Astrocyte (in vitro differentiated cells and primary cell): ENCODE results near the gene LYPD6B.
A peak's percentile ranks its signal among the peaks of the same experiment; 100 is the strongest.

ENCODE experiments used
- EZH2 ChIP-seq: IDR thresholded peaks from 2 replicates; pipeline ENCODE4 v1.6.1; 2012; ENCODE audit warnings: mild to moderate bottlenecking, low read length, inconsistent platforms; ENCODE audit not compliant: insufficient read depth
- TF ChIP-seq, protein P1 (sequence below): IDR thresholded peaks from 2 replicates; pipeline ENCODE4 v1.5.1; 2011; ENCODE audit warnings: low read depth, mild to moderate bottlenecking, inconsistent platforms, low read length, moderate library complexity; ENCODE audit not compliant: insufficient read depth

DNA sequence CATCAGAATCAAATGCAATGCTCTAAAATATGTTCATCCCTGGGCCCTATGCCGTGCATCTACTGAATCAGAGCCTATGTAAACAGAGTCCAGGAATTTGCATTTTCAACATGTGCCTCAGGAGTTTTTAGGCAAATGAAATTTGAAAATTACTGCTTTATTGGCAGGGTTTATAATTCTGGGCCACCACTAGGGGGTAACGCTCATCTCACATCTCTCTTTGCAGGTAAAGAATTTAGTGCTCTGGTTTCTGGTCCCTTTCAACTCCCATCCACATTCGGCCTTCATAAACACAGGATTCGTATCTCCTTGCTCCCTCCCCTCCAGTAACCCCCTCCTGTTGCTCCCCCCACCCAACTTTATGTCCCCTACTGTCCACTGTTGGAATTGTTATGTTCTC, 49.3 kb downstream of the LYPD6B start:
- TF ChIP-seq, protein P1, sequence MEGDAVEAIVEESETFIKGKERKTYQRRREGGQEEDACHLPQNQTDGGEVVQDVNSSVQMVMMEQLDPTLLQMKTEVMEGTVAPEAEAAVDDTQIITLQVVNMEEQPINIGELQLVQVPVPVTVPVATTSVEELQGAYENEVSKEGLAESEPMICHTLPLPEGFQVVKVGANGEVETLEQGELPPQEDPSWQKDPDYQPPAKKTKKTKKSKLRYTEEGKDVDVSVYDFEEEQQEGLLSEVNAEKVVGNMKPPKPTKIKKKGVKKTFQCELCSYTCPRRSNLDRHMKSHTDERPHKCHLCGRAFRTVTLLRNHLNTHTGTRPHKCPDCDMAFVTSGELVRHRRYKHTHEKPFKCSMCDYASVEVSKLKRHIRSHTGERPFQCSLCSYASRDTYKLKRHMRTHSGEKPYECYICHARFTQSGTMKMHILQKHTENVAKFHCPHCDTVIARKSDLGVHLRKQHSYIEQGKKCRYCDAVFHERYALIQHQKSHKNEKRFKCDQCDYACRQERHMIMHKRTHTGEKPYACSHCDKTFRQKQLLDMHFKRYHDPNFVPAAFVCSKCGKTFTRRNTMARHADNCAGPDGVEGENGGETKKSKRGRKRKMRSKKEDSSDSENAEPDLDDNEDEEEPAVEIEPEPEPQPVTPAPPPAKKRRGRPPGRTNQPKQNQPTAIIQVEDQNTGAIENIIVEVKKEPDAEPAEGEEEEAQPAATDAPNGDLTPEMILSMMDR: peak; percentile 38
- no peak for TF ChIP-seq EZH2
